ENCODE measurements around the gene LYRM7.

The LYRM7 gene

DNA sequence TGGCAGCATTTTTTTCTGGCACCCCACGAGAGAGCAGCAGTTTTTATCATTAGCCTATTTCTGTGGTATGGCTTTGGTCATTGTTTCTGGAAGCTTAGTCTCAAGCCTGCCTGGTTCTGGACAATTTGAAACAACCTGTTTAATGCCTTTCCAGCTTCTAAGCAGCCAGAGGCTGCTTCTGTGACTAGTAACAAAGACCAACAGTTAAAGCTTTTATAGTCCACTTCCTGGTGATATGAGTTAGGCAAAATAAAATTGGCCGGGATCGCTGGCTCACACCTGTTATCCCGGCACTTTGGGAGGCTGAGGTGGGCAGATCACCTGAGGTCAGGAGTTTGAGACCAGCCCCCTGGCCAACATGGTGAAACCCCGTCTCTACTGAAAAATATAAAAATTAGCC is 24.0 kb downstream of the LYRM7 start:
- no peak overlapping the region for H3K4me3 Mint-ChIP-seq
- peaks cover 11% of the 10 kb centered on the region for H3K36me3 Mint-ChIP-seq (ENCODE audit: low read depth)
- H3K9me3 Mint-ChIP-seq: no peaks in the 10 kb centered on the region
- H3K4me1 Mint-ChIP-seq (ENCODE audit: low read depth): peaks cover 9% of the 10 kb centered on the region
- H3K27ac Mint-ChIP-seq: no peak overlapping the region
- intact Hi-C loops (cut with micrococcal nuclease): no loop called here
- H3K27me3 Mint-ChIP-seq: no peaks in the 10 kb centered on the region

DNA sequence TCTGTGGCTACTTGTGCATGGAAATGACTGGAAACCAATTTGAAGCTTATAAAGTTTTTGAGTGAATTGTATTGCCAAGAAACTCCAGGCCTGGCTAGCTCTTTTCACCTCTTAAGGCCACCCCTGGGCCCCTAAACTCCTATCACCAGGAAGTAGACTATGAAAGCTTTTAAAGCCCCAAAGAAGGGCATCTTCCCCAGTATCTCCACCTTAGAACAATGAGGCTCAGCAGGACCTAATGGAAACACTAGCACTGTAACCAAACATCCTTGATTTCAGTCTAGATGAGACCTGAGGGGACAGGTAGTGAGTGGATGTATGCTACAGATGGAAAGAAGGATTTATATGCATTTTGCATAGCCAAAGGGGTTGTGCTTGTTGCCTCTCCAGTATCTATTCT is 25.0 kb downstream of the LYRM7 start:
- H3K27ac Mint-ChIP-seq: no peak overlapping the region
- peaks cover 9% of the 10 kb centered on the region for H3K36me3 Mint-ChIP-seq (ENCODE audit: low read depth)
- peaks cover 9% of the 10 kb centered on the region for H3K4me1 Mint-ChIP-seq (ENCODE audit: low read depth)
- H3K27me3 Mint-ChIP-seq: no peaks in the 10 kb centered on the region
- no peaks in the 10 kb centered on the region for H3K9me3 Mint-ChIP-seq
- H3K4me3 Mint-ChIP-seq: no peak overlapping the region
- intact Hi-C loops (cut with micrococcal nuclease): no loop called here

DNA sequence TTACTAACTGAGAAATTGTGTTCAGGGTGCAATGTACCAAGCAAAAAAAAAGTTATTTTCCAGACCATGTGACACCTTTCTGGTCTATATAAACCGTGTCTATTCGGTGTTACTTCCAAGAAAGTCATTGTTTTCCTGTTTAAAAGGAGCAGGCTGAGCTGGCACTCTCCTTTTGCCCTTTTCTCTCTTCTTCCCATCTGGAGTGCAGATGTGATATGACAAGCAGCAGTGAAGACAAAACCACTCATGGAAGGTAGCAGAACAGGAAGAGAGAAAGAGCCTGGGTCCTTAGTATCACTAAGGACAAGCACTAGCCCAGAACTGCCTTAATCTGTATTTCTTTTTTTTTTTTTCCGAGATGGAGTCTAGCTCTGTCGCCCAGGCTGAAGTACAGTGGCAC is 25.6 kb downstream of the LYRM7 start:
- no peak overlapping the region for H3K4me3 Mint-ChIP-seq
- no peaks in the 10 kb centered on the region for H3K9me3 Mint-ChIP-seq
- intact Hi-C loops (cut with micrococcal nuclease): no loop called here
- no peak overlapping the region for H3K27ac Mint-ChIP-seq
- peaks cover 9% of the 10 kb centered on the region for H3K4me1 Mint-ChIP-seq (ENCODE audit: low read depth)
- peaks cover 9% of the 10 kb centered on the region for H3K36me3 Mint-ChIP-seq (ENCODE audit: low read depth)
- no peaks in the 10 kb centered on the region for H3K27me3 Mint-ChIP-seq

DNA sequence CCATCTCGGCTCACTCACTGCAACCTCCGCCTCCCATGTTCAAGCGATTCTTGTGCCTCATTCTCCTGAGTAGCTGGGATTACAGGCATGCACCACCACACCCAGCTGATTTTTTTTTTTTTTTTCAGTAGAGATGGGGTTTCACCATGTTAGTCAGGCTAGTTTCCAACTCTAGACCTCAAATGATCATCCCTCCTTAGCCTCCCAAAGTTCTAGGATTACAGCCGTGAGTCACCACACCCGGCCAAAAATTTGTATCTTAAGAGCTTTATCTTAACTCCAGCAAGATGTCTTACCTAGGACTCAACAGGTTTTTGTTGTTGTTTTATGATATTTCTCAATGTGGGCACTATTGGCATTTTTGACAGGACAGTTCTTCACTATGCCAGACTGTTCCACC is 27.9 kb downstream of the LYRM7 start:
- H3K9me3 Mint-ChIP-seq: no peaks in the 10 kb centered on the region
- intact Hi-C loops (cut with micrococcal nuclease): no loop called here
- peaks cover 9% of the 10 kb centered on the region for H3K36me3 Mint-ChIP-seq (ENCODE audit: low read depth)
- no peak overlapping the region for H3K27ac Mint-ChIP-seq
- no peaks in the 10 kb centered on the region for H3K4me1 Mint-ChIP-seq (ENCODE audit: low read depth)
- H3K27me3 Mint-ChIP-seq: no peaks in the 10 kb centered on the region
- H3K4me3 Mint-ChIP-seq: no peak overlapping the region

DNA sequence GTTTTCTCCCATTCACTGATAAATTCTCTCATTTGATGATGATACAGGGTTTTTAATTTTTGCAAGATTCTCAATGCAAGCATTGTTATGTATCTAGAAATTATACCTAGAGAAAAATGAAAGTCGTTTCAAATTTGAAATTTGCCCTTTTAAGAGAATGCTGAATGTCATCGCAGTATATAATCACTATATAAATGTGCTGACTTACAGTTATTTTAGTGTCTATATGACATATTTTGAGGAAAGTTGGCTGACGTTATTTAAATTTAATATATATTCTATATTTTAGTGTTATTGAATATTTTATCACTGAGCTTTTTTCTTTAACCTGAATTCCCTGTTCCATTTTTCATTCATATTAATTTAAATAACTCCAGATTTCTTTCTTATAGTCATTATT is 29.8 kb downstream of the LYRM7 start:
- no peaks in the 10 kb centered on the region for H3K27me3 Mint-ChIP-seq
- no peaks in the 10 kb centered on the region for H3K9me3 Mint-ChIP-seq
- intact Hi-C loops (cut with micrococcal nuclease): no loop called here
- H3K27ac Mint-ChIP-seq: no peak overlapping the region
- H3K4me3 Mint-ChIP-seq: no peak overlapping the region
- H3K4me1 Mint-ChIP-seq (ENCODE audit: low read depth): no peaks in the 10 kb centered on the region
- peaks cover 9% of the 10 kb centered on the region for H3K36me3 Mint-ChIP-seq (ENCODE audit: low read depth)

GRCh38 chr5:131204964-131205363 is 34.2 kb downstream of the LYRM7 start:
- H3K4me1 Mint-ChIP-seq (ENCODE audit: low read depth): peaks cover 18% of the 10 kb centered on the region
- intact Hi-C loops (cut with micrococcal nuclease): loop anchor here (5.0 kb wide), 1 partner anchor 33 kb away; the partner anchor contains the start of gene LYRM7
- H3K36me3 Mint-ChIP-seq (ENCODE audit: low read depth): no peaks in the 10 kb centered on the region
- no peaks in the 10 kb centered on the region for H3K9me3 Mint-ChIP-seq
- no peaks in the 10 kb centered on the region for H3K27me3 Mint-ChIP-seq
- H3K27ac Mint-ChIP-seq: no peak overlapping the region
- no peak overlapping the region for H3K4me3 Mint-ChIP-seq

- no peaks in the 10 kb centered on the region for H3K27me3 Mint-ChIP-seq
- intact Hi-C loops (cut with micrococcal nuclease): loop anchor here (2.0 to 5.0 kb wide), 2 partner anchors 34 to 59 kb away; partner anchors contain the start of genes CDC42SE2 and LYRM7
- peak overlapping the region; percentile 70 for H3K27ac Mint-ChIP-seq
- no peaks in the 10 kb centered on the region for H3K36me3 Mint-ChIP-seq (ENCODE audit: low read depth)
- peaks cover 29% of the 10 kb centered on the region for H3K4me1 Mint-ChIP-seq (ENCODE audit: low read depth)
- H3K4me3 Mint-ChIP-seq: no peak overlapping the region
- no peaks in the 10 kb centered on the region for H3K9me3 Mint-ChIP-seq
Observed at GRCh38 chr5:131206061-131206460, 35.3 kb downstream of the LYRM7 start.

DNA sequence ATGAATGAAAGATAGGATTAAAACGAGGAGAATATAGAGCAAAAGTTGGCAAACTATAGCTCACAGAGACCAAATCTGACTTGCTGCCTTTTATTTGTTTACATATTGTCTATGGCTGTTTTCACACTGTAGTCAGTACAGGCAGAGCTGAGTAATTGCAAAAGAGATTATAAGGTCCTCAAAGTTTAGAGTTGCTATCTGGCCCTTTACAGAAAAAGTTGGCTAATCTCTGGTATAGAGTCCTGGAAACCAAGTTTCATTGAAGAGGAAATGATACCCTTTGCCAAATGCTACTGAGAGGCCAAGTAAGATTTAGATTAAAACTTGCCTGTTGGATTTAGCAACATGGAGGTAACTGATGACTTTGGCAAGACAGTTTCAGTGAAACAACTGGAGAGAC is 36.0 kb downstream of the LYRM7 start:
- intact Hi-C loops (cut with micrococcal nuclease): loop anchor here (2.0 to 5.0 kb wide), 2 partner anchors 34 to 58 kb away; partner anchors contain the start of genes CDC42SE2 and LYRM7
- Mint-ChIP-seq H3K4me1 (ENCODE audit: low read depth) (peaks cover 35% of the 10 kb centered on the region), H3K27me3 (no peaks in the 10 kb centered on the region), H3K9me3 (no peaks in the 10 kb centered on the region), H3K27ac (peak overlapping the region; percentile 70), H3K4me3 (no peak overlapping the region), H3K36me3 (ENCODE audit: low read depth) (no peaks in the 10 kb centered on the region)

DNA sequence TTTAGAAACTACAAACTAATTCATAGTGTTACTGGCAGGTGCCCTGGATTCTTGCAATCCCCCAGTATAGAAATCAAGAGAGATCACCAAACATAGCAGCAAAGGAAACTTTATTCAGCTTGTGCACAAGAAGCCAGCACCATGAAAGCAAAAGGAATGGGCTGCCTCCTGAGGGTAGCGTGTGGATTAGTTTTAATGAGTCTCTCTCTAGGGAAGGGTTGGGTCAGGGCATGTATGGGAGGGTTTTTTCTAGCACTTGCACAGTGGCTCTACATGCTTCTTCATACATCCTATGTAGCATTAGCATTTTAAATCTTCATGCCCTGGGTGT is 38.4 kb downstream of the LYRM7 start:
- Mint-ChIP-seq H3K9me3 (no peaks in the 10 kb centered on the region), H3K27ac (peak overlapping the region; percentile 91), H3K4me3 (no peak overlapping the region), H3K27me3 (no peaks in the 10 kb centered on the region), H3K4me1 (ENCODE audit: low read depth) (peaks cover 43% of the 10 kb centered on the region), H3K36me3 (ENCODE audit: low read depth) (no peaks in the 10 kb centered on the region)
- intact Hi-C loops (cut with micrococcal nuclease): loop anchor here (2.0 to 5.0 kb wide), 2 partner anchors 16 to 37 kb away; partner anchors contain the start of gene LYRM7

GRCh38 chr5:131209506-131210150 is 38.9 kb downstream of the LYRM7 start:
- no peaks in the 10 kb centered on the region for H3K36me3 Mint-ChIP-seq (ENCODE audit: low read depth)
- H3K4me1 Mint-ChIP-seq (ENCODE audit: low read depth): peaks cover 48% of the 10 kb centered on the region
- no peaks in the 10 kb centered on the region for H3K27me3 Mint-ChIP-seq
- peak overlapping the region; percentile 91 for H3K27ac Mint-ChIP-seq
- no peaks in the 10 kb centered on the region for H3K9me3 Mint-ChIP-seq
- peak overlapping the region; percentile 68 for H3K4me3 Mint-ChIP-seq
- intact Hi-C loops (cut with micrococcal nuclease): loop anchor here (2.0 to 5.0 kb wide), 3 partner anchors 15 to 43 kb away; partner anchors contain the start of gene LYRM7

GRCh38 chr5:131210151-131210510 is 39.4 kb downstream of the LYRM7 start:
- Mint-ChIP-seq H3K4me3 (peak overlapping the region; percentile 68), H3K27me3 (no peaks in the 10 kb centered on the region)

GRCh38 chr5:131211669-131212068 is 40.9 kb downstream of the LYRM7 start:
- Mint-ChIP-seq H3K4me1 (ENCODE audit: low read depth) (peaks cover 53% of the 10 kb centered on the region), H3K9me3 (no peaks in the 10 kb centered on the region), H3K4me3 (no peak overlapping the region), H3K36me3 (ENCODE audit: low read depth) (no peaks in the 10 kb centered on the region), H3K27ac (peak overlapping the region; percentile 91), H3K27me3 (no peaks in the 10 kb centered on the region)
- intact Hi-C loops (cut with micrococcal nuclease): loop anchor here (5.0 kb wide), 1 partner anchor 41 kb away; no protein-coding TSS in a partner anchor

More at GRCh38 chr5:131210151-131210510, 39.4 kb downstream of the LYRM7 start:
- Mint-ChIP-seq H3K27ac (peak overlapping the region; percentile 91), H3K36me3 (ENCODE audit: low read depth) (no peaks in the 10 kb centered on the region), H3K9me3 (no peaks in the 10 kb centered on the region), H3K4me1 (ENCODE audit: low read depth) (peaks cover 53% of the 10 kb centered on the region)
- intact Hi-C loops (cut with micrococcal nuclease): loop anchor here (5.0 kb wide), 1 partner anchor 42 kb away; no protein-coding TSS in a partner anchor

- Mint-ChIP-seq H3K4me1 (ENCODE audit: low read depth) (peaks cover 51% of the 10 kb centered on the region), H3K27me3 (no peaks in the 10 kb centered on the region), H3K27ac (peak overlapping the region; percentile 91), H3K36me3 (ENCODE audit: low read depth) (no peaks in the 10 kb centered on the region), H3K4me3 (peak overlapping the region; percentile 30), H3K9me3 (no peaks in the 10 kb centered on the region)
- intact Hi-C loops (cut with micrococcal nuclease): loop anchor here (5.0 kb wide), 1 partner anchor 40 kb away; no protein-coding TSS in a partner anchor
Observed at GRCh38 chr5:131212471-131213021, 41.8 kb downstream of the LYRM7 start.

DNA sequence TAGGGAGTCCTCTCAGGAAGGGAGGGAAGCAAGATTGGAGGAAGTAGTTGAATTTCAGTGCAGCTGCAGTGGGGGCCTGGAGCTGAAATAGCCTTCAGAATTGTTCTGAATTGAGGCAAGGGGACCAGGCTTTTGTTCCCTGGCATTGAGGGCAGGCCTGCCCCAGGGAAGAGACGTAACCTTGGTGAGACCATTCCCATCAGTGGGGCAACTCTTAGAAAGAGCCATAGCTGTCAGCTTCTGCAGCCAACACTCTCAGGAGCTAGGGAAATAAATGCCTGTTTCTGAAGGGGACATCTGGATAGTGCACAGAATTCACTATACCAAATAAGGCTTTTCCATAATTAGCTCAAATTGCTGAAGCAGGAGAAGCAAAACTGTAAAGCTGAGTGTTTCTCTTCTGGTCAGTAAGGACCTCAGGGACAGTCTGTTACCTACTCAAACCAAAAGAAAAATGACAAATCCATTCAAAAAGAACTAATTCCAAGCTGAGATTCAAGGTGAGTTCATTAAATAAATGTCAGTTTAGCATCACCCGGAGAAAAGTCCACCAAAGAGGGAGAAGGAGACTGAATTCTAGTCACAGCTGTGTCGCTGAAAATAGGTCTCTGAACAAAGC is 44.0 kb downstream of the LYRM7 start:
- intact Hi-C loops (cut with micrococcal nuclease): loop anchor here (5.0 kb wide), 1 partner anchor 38 kb away; no protein-coding TSS in a partner anchor
- H3K36me3 Mint-ChIP-seq (ENCODE audit: low read depth): peaks cover 7% of the 10 kb centered on the region
- H3K4me3 Mint-ChIP-seq: no peak overlapping the region
- no peaks in the 10 kb centered on the region for H3K27me3 Mint-ChIP-seq
- H3K4me1 Mint-ChIP-seq (ENCODE audit: low read depth): peaks cover 51% of the 10 kb centered on the region
- peak overlapping the region; percentile 67 for H3K27ac Mint-ChIP-seq
- no peaks in the 10 kb centered on the region for H3K9me3 Mint-ChIP-seq

All from dendritic cell treated with granulocyte-macrophage colony-stimulating factor and Interleukin-4, amounts not matched to agents 40 ng/mL and 50 ng/mL, for 4 days (primary cell).